Stimulated activated CD4-positive, alpha-beta T cell treated with anti-CD3 and anti-CD28 coated beads, Interleukin-4, amount 100 ng/mL, for 48 hours (primary cell): ENCODE data around the gene DOK7.

Experiments
- DNase-seq, 2 donors: peaks; one replicate each; pipeline ENCODE4 v3.0.0-alpha.2; 2020; ENCODE audit warnings: low read depth in 2 of 2

The DOK7 gene

GRCh38 chr4:3462790-3463415, at the start of gene DOK7:
Gene DOK7 (plus strand): TSS chr4:3463306. CDS start chr4:3463376, 70 bp downstream.
- no peak for DNase-seq

DNA sequence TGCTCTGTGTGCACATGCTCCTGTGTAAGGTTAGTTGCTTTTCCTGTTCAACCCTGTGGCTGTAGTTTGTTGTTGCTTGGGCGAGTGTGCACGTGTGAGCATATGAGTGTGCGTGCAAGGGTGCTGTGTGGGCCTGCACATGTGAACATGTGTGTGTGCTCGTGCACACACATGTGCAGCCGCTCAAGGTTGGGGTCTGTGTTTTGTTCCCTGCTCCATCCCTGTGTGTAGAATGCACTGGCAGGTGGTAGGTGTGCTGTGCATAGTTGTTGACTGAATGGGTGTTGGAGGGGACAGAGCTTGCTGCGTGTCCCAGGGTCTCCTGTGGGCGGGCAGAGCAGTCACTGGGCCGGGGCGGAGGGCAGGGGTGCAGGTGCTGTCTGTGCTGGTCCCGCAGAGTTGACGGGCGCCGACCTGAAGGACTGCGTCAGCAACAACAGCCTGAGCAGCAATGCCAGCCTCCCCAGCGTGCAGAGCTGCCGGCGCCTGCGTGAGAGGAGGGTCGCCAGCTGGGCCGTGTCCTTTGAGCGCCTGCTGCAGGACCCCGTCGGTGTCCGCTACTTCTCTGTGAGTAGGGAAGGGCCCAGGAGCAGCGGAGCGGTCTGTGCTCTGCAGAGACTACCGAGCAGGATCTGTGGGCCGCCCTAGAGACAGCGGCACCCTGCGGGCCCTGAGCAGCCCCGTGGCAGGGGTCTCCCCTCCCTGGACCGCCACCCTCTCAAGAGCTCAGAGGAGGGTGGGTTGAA, 49.3 kb upstream of the DOK7 start:
- no peak for DNase-seq

- DNase-seq: no peak
Measured at GRCh38 chr4:3414421-3415279, 48.5 kb upstream of the DOK7 start.

DNA sequence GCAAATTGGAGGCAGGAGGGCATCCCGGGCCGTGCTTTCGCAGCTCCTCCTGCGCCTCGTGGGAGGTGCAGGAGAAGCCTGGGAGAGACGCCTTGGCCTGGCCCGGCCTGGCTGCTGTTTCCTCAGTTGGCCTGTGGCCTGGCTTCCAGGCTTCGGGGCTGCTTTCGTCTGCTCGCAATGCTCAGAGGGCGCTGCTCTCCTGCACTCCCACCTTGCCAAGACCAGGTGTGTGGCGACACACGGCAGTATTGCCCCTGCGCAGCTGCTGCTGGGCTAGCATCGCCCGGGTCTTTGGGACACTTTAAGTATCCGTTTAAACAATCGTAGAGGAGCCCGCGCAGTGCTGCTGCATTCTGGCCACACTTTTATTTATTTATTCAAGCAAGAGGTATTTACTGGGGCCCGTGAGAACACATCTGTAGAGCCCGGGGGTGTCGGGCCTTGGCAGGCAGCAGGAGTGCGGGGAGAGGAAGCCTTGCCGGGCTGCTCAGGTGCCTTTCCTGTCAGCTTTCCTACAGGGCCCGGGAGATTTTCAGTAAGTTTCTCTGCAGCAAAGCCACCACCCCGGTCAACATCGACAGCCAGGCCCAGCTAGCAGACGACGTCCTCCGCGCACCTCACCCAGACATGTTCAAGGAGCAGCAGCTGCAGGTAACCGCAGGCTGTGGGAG, 47.5 kb upstream of the DOK7 start:
- no peak for DNase-seq

- no peak for DNase-seq
Measured at GRCh38 chr4:3416270-3416669, 46.8 kb upstream of the DOK7 start.

GRCh38 chr4:3416821-3417221, 46.3 kb upstream of the DOK7 start:
- DNase-seq: no peak

DNA sequence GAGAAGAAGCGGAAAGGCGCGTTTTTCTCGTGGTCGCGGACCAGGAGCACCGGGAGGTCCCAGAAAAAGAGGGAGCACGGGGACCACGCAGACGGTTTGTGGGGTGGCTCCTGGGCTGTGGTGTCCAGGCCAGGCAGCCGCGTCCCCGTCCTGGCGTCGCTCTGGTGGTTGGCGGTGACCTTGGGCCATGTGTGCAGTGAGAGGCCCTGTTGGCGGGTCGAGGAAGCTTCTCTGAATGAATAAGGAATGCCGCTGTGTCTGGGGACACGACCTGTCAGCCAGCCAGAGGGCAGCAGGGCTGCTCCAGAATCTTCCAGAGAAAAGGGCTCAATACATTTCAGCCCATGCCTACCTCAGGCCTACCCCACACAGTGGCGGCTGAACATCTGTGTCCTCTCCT, 45.7 kb upstream of the DOK7 start:
- no peak for DNase-seq

- DNase-seq: no peak
Measured at GRCh38 chr4:3418029-3418762, 44.9 kb upstream of the DOK7 start.

GRCh38 chr4:3419836-3420605, 43.1 kb upstream of the DOK7 start:
- no peak for DNase-seq

GRCh38 chr4:3420606-3420955, 42.5 kb upstream of the DOK7 start:
- DNase-seq: no peak

DNA sequence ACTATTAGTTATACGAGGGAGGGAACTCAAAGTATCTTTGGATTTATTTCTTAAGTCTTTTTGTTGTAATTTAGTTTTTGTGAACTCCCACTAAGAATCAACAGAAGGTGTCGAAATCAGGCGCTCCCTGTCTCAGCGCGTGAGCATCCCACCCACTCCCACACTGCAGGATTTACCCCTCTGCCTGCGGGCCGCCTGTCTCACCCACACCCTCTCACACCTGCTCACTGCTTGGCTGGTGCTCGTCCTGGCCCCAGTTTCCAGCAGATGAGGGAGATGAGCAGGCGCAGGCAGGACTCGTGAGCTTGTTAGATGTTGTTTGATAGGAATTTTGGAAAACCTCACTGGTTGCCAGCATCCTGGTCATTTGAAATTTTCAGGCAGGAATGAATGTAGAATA, 42.1 kb upstream of the DOK7 start:
- no peak for DNase-seq

- no peak for DNase-seq
Measured at GRCh38 chr4:3421470-3421869, 41.6 kb upstream of the DOK7 start.

- DNase-seq: no peak
Measured at GRCh38 chr4:3422241-3422801, 40.8 kb upstream of the DOK7 start.

GRCh38 chr4:3422808-3423297, 40.3 kb upstream of the DOK7 start:
- no peak for DNase-seq

DNA sequence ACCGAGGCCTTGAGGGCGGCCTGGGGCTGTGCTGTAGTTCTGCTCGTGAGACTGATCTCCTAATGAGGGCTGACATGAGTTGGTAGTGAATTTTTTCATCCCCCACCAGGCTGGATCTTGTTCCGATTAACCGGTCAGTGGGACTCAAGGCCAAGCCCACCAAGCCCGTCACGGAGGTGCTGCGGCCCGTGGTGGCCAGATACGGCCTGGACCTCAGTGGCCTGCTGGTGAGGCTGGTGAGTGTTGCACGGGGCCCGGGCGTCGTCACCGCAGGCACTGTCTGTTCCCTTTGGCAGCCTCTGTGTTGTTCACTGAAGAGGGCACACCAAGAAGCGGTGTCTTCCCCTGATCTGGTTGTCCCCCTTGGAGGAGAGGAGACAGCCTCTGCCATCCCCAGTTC, 39.7 kb upstream of the DOK7 start:
- DNase-seq: no peak

GRCh38 chr4:3423952-3424351, 39.2 kb upstream of the DOK7 start:
- DNase-seq: no peak

DNA sequence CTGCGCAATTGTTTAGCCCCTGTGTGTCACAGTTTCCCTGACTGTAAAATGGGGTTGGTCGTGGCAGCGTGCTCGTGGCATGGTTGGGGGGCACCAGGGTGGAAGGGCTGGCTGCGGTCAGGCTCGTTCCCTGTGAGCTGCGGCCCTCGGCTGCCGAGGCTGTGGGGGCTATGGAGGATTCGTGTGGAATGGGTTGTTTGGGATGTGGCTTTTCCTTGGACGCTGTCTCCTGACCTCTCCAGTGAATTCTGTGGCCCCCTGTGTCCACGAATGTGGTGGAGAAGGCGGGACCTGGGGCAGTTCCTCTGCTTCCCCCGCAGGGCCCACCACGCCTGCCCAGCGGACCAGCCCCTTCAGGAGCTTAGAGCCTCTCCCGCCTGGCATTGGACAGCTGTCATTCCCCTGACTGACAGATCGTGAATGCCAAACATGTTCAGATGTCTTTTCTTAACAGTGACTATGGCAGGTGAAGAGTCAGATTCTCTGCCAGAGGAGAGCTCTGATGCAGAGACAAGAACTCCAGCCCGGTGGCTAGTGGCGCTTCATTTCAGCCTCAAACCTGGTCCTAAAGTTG, 38.5 kb upstream of the DOK7 start:
- no peak for DNase-seq

DNA sequence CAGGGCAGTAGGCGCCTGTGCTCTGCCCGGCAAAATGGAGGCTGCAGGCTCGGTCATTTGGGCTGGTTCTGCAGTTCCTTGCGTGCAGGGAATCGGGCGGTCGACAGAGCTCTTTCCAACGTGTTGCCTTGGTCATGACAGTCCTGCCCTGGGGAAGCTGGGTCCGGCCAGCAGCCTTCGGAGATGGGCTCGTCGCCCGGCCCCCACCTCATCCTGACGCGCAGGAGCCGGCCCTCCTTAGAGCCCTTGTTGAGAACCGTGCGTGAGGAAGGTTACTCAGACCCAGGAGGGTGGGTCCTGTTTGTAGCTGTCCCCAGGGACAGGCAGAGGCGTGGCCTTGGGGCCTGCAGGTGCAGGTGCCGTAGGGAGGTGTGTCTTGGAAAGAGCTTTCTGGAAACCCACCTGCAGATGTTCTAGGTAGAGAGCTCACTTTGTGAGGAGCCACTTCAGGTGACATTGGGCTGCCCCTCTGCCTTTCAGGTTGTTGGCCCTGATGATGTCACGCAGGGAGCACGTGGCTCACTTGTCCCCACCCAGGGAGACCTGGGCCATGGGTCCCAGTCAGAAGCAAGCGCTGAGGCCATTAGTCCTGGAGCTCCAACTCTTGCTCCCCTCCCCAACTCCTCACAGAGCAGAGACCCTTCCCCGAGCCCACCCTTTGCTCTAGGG, 36.5 kb upstream of the DOK7 start:
- DNase-seq: no peak

- no peak for DNase-seq
Measured at GRCh38 chr4:3427134-3427476, 36.0 kb upstream of the DOK7 start.
